RWPE2 (cell line): ENCODE results near the gene BRAT1.

Source experiments
- ATAC-seq: fragments of 200-7000 bp; cut with Tn5 transposase; 3 replicates; pipeline ENCODE4 v1.9.1; 2021; ENCODE audit warnings: low read depth
- DNase-seq: peaks from one replicate; pipeline ENCODE4 v3.0.0-alpha.2; 2020; ENCODE audit warnings: low spot score
- H3K27ac ChIP-seq: fragments of 450-650 bp; 2 replicates; pipeline ENCODE4 v1.5.1; 2017; ENCODE audit warnings: mild to moderate bottlenecking; ENCODE audit not compliant: poor library complexity, severe bottlenecking
- H3K27me3 ChIP-seq: fragments of 250-450 bp; sonication (Bioruptor Pico); 2 replicates; pipeline ENCODE4 v1.5.1; 2021; ENCODE audit warnings: mild to moderate bottlenecking, moderate library complexity; ENCODE audit not compliant: insufficient read depth, poor library complexity, severe bottlenecking
- H3K36me3 ChIP-seq: fragments of 250-450 bp; sonication (Bioruptor Pico); 2 replicates; pipeline ENCODE4 v1.5.1; 2020; ENCODE audit warnings: low read depth, mild to moderate bottlenecking, moderate library complexity
- H3K4me1 ChIP-seq: fragments of 250-450 bp; sonication (Bioruptor Pico); 2 replicates; pipeline ENCODE4 v1.5.1; 2021; ENCODE audit warnings: mild to moderate bottlenecking, moderate library complexity; ENCODE audit not compliant: insufficient read depth, poor library complexity, severe bottlenecking
- H3K4me3 ChIP-seq: fragments of 250-450 bp; sonication (Bioruptor Pico); 2 replicates; pipeline ENCODE4 v1.5.1; 2021; ENCODE audit warnings: mild to moderate bottlenecking, moderate library complexity; ENCODE audit not compliant: severe bottlenecking
- H3K9me3 ChIP-seq: fragments of 250-450 bp; sonication (Bioruptor Pico); 2 replicates; pipeline ENCODE4 v1.5.1; 2021; ENCODE audit warnings: mild to moderate bottlenecking, moderate library complexity; ENCODE audit not compliant: severe bottlenecking
- CTCF ChIP-seq: fragments of 450-650 bp; IDR thresholded peaks from one replicate; pipeline ENCODE4 v1.5.1; 2017; ENCODE audit warnings: mild to moderate bottlenecking, moderate library complexity; ENCODE audit not compliant: poor library complexity, severe bottlenecking

BRAT1 gene

GRCh38 chr7:2514473-2515423 lies 40.6 kb downstream of the BRAT1 start:
- TF ChIP-seq CTCF: no peak
- H3K4me1 ChIP-seq: peaks cover 14% of the 10 kb centered on the region

GRCh38 chr7:2513702-2514101 lies 41.6 kb downstream of the BRAT1 start:
- Histone ChIP-seq H3K27me3 (no peaks in the 10 kb centered on the region), H3K9me3 (no peaks in the 10 kb centered on the region), H3K4me1 (peaks cover 24% of the 10 kb centered on the region), H3K4me3 (no peak overlapping the region), H3K36me3 (no peaks in the 10 kb centered on the region), H3K27ac (no peak overlapping the region)
- ATAC-seq (no peak), DNase-seq (no peak)
- no peak for TF ChIP-seq CTCF

More at GRCh38 chr7:2514473-2515423, 40.6 kb downstream of the BRAT1 start:
- H3K4me3 ChIP-seq: no peak overlapping the region
- H3K27me3 ChIP-seq: no peaks in the 10 kb centered on the region
- no peak overlapping the region for H3K27ac ChIP-seq
- no peaks in the 10 kb centered on the region for H3K9me3 ChIP-seq
- ATAC-seq (no peak), DNase-seq (no peak)
- no peaks in the 10 kb centered on the region for H3K36me3 ChIP-seq

- Histone ChIP-seq H3K27ac (no peak overlapping the region), H3K36me3 (no peaks in the 10 kb centered on the region), H3K4me1 (peaks cover 27% of the 10 kb centered on the region), H3K27me3 (no peaks in the 10 kb centered on the region), H3K4me3 (no peak overlapping the region), H3K9me3 (no peaks in the 10 kb centered on the region)
- DNase-seq: no peak
- ATAC-seq: no peak
- no peak for TF ChIP-seq CTCF
Observed at GRCh38 chr7:2512713-2513112, 42.6 kb downstream of the BRAT1 start.

- H3K4me1 ChIP-seq: peaks cover 22% of the 10 kb centered on the region
- ATAC-seq: no peak
- DNase-seq: no peak
- H3K27ac ChIP-seq: no peak overlapping the region
- H3K4me3 ChIP-seq: no peak overlapping the region
- H3K9me3 ChIP-seq: no peaks in the 10 kb centered on the region
- TF ChIP-seq CTCF: no peak
- no peaks in the 10 kb centered on the region for H3K36me3 ChIP-seq
- no peaks in the 10 kb centered on the region for H3K27me3 ChIP-seq
Observed at GRCh38 chr7:2512179-2512661, 43.1 kb downstream of the BRAT1 start.

GRCh38 chr7:2511769-2512168 lies 43.6 kb downstream of the BRAT1 start:
- no peak for ATAC-seq
- peaks cover 17% of the 10 kb centered on the region for H3K4me1 ChIP-seq

More at GRCh38 chr7:2511769-2512168, 43.6 kb downstream of the BRAT1 start:
- no peak overlapping the region for H3K4me3 ChIP-seq
- no peaks in the 10 kb centered on the region for H3K9me3 ChIP-seq
- H3K27me3 ChIP-seq: no peaks in the 10 kb centered on the region
- no peak for TF ChIP-seq CTCF
- H3K27ac ChIP-seq: no peak overlapping the region
- H3K36me3 ChIP-seq: no peaks in the 10 kb centered on the region
- DNase-seq: no peak
